DMS153 (cell line): ENCODE measurements around the gene STK24.

Experiments
- DNase-seq: peaks from one replicate; lab custom pipeline; 2025; lab: John Stamatoyannopoulos, UW

Gene STK24

DNA sequence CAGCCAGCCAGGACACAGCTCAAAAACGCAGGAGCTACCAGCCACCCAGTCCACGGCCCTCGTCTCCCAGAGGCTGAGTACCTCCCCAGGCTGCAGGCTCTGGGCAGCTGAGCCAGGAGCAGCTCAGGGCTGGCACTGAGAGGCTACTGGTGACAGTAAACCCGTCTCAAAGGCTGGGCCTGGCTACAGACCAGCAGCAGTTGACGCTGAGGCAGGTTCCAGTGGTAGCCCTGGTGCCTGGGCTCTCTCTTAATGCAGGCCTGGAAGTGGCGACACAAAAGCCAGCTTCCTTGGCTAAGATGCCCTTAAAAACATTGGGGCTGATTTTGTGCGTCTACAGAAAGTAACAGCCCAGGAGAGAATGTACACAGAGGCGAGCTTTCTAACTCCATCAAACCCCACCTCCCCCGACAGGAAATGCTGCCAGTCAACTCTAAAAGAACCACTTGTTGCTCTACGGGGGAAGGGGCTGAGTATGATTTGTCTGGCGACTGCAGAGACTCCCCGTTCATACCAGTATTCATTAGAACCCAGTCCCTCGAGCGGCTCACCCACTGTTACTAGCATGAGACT lies 126.3 kb downstream of the STK24 start:
- DNase-seq = no peak

GRCh38 chr13:98450026-98450425 lies 126.9 kb downstream of the STK24 start:
- no peak for DNase-seq

GRCh38 chr13:98449273-98449672 lies 127.6 kb downstream of the STK24 start:
- no peak for DNase-seq

GRCh38 chr13:98448642-98448928 lies 128.3 kb downstream of the STK24 start:
- DNase-seq = no peak

DNA sequence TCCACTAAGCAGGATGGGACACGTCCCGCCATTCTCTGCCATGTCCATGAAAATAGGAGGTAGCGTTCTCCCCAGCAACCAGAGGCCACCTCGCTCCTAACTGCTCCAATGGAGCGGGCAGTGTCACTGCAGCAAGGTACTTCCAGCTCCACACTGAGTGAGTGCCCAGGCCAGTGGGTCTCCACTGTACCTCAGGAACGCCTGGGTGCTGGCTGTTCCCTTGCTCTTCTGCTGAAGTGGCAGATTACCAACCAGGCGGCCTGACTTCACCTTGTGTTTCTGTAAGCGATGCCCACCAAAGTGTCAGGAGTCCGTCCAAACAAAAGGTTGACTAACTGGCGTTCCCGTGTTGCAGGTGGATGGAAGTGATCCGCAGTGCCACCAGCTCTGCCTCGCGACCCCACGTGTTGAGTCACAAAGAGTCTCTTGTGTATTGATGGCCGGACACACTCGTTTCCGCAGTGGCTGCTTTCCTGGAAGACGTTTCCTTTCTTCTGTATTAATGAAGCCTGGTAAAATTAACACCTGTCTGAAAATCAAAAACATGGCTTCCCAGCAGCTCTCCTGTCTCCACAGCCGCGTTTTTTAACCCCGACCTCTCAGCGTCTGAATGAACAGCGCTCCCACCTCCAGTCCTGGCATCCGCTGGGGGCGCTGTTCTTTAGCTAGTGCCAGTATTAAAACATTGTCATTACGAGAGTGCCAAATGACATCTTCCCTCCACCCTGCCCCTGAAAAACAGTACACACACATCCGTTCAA lies 128.8 kb downstream of the STK24 start:
- no peak for DNase-seq

DNA sequence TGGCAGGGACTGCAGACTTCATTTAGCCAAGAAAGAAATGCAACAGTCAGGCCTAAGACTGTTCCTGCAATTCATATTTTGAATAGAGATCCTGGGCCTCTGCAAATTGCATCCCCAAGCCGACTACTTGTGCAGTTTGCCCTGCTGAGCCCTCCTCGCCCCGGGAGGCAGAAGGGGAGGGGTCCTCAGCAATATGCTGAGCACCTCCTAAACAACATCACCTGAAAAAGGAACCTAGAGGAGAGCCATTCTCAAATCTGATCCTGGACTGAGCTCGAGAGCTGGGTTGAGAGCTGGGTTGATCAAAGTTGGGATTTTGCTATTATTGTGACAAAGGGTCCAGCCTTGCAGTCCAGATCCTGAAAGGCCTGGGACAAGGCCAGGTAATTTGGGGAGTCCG lies 129.8 kb downstream of the STK24 start:
- no peak for DNase-seq

DNA sequence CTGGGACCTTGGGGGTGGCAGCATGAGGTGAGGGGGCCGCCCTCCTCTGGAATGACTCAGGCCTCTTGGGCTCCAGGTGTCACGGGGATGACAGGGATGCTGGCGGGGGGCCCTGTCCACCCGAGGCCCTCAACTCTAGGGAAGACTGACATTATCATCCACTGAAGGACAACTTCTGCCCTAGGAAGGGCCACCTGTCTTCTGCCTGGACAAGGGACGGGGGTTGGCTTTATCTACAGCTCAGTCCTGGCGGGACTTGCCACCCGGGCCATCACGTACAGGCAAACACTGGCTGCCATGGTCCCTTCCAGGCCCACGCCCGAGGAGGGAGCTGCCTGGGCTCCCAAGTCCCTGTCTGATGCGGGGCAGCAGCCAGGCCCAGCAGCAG lies 130.7 kb downstream of the STK24 start:
- DNase-seq = no peak

- DNase-seq = peak; percentile 18
These were observed 131.3 kb downstream of the STK24 start for GRCh38 chr13:98445340-98446233.

- DNase-seq = no peak
These were observed 132.5 kb downstream of the STK24 start for GRCh38 chr13:98444381-98444780.

DNA sequence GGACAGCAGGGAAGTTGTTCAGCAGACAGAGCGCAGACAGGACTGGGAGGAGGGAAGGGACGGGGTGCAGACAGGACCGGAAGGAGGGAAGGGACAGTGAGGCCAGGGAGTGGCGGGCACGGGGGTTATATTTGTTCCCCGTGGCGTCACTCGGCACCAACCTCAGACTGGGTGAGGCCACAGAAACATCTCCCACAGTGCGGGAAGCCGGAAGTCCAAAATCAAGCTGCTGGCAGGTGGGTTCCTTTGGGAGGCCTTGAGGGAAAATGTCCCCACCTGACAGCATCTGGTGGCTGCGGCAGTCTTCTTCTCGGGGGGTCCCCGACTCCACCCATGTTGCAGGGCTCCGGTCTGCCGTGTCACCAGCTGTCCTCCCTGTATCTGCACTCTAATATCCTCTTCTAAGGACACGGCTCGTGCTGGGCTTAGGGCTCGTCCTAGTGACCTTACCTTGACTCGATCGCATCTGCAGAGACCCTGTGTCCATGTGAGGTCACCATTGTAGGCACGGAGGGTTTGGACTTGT lies 133.0 kb downstream of the STK24 start:
- no peak for DNase-seq

DNA sequence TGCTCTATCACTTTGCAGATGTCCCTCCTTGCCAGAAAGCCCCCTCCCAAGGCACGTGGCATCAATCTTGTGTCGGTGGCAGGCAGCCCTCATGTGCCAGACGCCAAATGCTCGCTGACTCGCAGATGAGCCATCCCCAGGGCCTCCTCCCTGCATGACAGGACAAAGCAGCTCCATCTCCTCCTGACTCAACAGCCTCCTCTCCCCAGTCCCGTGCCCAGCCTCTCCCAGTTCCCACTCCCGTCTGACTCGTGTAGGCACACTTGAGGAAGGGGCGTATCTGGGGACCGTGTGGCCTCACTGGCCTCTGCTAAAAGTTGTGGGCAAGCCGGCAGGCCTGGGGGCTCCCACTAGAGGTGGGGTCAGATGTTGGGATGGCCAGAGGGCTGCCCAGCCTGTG lies 133.6 kb downstream of the STK24 start:
- DNase-seq = no peak

- no peak for DNase-seq
These were observed 134.3 kb downstream of the STK24 start for GRCh38 chr13:98442391-98443230.

- DNase-seq = no peak
These were observed 135.7 kb downstream of the STK24 start for GRCh38 chr13:98441056-98441676.

GRCh38 chr13:98440390-98441055 lies 136.4 kb downstream of the STK24 start:
- no peak for DNase-seq

DNA sequence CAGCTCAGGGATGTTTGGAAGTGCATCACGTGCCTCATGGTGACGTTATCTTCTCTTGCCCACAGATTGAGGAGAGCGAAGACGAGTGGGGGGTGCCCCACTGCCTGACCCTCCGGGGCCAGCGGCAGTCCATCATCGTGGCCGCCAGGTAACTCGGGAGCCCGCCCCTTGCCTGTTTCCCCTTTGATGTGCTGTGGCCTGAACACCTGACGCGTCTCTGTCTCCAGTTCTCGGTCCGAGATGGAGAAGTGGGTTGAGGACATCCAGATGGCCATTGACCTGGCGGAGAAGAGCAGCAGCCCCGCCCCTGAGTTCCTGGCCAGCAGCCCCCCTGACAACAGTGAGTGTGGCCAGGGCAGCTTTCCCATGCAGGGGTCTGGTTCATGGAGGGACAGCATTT lies 137.0 kb downstream of the STK24 start:
- DNase-seq = no peak

GRCh38 chr13:98439126-98439828 lies 137.6 kb downstream of the STK24 start:
- DNase-seq = no peak

- no peak for DNase-seq
These were observed 138.4 kb downstream of the STK24 start for GRCh38 chr13:98438246-98439125.

- no peak for DNase-seq
These were observed 140.5 kb downstream of the STK24 start for GRCh38 chr13:98436233-98436910.

DNA sequence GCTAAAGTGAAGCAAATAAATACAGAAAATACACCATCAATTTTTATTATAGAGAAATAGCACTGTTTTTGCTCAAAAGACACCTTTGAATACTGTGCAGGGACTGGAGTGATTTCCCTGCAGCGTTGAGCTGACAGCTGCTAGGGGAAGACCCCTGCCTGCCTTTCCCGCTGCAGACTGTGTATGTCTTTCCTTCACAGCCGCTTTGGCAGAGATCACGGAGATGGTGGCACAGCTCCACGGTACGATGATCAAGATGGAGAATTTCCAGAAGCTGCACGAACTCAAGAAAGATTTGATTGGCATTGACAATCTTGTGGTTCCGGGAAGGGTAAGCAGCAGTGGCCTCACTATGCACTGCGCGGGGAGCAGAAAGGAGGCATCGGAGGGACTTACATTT lies 141.5 kb downstream of the STK24 start:
- no peak for DNase-seq
